ENCODE results near the gene CAPN9.
"Not testable (repeated sequence)": the region's sequence is repeated elsewhere in the genome, so short reads cannot be mapped to it uniquely, and the experiment has no call there.

The CAPN9 gene, protein sequence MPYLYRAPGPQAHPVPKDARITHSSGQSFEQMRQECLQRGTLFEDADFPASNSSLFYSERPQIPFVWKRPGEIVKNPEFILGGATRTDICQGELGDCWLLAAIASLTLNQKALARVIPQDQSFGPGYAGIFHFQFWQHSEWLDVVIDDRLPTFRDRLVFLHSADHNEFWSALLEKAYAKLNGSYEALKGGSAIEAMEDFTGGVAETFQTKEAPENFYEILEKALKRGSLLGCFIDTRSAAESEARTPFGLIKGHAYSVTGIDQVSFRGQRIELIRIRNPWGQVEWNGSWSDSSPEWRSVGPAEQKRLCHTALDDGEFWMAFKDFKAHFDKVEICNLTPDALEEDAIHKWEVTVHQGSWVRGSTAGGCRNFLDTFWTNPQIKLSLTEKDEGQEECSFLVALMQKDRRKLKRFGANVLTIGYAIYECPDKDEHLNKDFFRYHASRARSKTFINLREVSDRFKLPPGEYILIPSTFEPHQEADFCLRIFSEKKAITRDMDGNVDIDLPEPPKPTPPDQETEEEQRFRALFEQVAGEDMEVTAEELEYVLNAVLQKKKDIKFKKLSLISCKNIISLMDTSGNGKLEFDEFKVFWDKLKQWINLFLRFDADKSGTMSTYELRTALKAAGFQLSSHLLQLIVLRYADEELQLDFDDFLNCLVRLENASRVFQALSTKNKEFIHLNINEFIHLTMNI

GRCh38 chr1:230747127-230747730 lies at the start of gene CAPN9:
Gene CAPN9 (plus strand): TSS chr1:230747388. CDS start chr1:230747497, 109 bp downstream.
- no peak for DNase-seq (ENCODE audit: low read depth)

- no peak for DNase-seq (ENCODE audit: low read depth)
Observed at GRCh38 chr1:230698130-230698529, 49.1 kb upstream of the CAPN9 start.

DNA sequence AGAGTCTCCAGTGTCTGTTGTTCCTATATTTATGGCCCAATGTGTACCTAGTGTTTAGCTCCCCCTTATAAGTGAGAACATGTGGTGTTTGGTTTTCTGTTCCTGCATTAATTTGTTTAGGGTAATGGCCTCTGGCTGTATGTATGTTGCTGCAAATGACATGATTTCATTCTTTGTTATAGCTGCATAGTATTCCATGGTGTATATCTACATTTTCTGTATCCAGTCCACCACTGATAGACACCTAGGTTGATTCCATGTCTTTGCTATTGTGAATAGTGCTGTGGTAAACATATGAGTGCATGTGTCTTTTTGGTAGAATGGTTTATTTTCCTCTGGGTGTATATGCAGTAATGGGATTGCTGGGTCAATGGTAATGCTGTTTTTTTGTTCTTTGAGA lies 48.2 kb upstream of the CAPN9 start:
- DNase-seq (ENCODE audit: low read depth) = not testable (repeated sequence)

GRCh38 chr1:230699716-230700115 lies 47.5 kb upstream of the CAPN9 start:
- no peak for DNase-seq (ENCODE audit: low read depth)

DNA sequence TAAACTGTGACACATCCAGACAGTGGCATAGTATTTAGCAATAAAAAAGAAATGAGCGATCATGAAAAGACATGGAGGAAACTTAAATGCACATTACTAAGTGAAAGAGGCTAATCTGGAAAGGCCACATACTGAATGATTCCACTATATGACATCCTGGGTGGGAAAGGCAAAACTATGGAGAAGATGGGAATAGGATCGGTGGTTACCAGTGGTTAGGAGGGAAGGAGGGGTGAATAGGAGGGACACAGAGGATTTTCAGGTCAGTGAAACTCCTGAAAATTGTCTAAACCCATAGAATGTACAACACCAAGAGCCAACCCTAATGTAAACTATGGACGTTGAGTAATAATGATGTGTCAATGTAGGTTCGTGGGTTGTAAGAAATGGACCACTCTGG lies 47.1 kb upstream of the CAPN9 start:
- DNase-seq (ENCODE audit: low read depth) = no peak

DNA sequence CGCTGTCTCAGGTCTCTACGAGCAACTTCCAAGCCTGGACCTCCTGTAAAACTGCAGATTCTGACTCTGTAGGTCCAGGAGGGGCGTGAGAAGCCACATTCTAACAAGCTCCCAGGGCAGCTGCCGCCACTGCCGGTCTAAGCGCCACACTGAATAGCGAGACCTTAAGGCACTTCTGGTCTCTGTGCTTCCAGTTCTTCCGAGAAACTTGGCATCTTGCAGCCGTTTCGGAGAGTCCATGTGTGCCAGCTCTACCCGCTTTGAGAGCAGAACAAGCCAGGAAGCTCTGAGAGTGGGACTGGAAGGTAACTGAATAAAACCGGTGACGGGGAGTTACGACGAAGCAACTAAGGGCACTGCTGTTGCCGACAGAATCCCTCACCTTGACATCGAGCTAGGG lies 45.8 kb upstream of the CAPN9 start:
- no peak for DNase-seq (ENCODE audit: low read depth)

DNA sequence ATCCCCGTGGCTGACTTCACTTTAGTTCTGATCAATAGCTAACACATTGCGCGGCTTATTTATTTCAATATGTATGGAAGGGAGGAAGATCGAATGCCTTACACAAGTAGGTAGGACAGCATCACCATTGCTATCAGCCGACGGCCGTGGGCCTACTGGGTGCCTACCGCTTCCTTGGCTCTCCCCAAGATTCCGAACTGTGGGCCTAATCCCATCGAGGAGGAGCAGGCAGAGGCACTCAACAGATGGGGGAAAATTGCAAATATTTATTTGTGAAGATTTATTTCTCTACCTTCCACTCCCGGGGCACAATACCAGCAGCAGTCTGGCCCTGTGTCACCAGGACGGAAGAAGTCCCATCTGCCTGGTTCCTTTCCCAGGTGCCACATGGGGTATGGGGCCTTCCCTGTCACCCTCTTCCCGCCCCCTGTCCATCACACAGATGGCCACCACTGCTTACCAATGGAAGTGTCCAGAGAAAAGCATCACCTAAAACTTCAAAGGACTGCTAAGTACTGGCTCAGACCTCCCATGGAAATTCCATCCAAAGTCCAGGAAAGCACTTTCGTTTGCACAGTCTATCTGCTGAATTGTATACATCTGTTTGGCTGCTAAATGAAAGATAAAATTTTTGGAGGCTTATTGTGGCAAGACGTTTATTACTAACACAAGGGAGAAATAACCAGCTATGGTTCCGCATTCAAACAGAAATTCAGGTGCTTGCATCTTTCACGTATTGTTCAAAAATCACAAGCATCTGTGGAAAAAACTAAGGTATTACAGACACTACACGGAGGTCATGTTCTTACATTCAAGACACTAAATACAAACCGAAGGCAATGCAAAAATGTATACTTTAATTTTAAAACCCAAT lies 45.1 kb upstream of the CAPN9 start:
- DNase-seq (ENCODE audit: low read depth) = no peak

- no peak for DNase-seq (ENCODE audit: low read depth)
Observed at GRCh38 chr1:230702934-230703678, 44.1 kb upstream of the CAPN9 start.

GRCh38 chr1:230703679-230704385 lies 43.4 kb upstream of the CAPN9 start:
- no peak for DNase-seq (ENCODE audit: low read depth)

DNA sequence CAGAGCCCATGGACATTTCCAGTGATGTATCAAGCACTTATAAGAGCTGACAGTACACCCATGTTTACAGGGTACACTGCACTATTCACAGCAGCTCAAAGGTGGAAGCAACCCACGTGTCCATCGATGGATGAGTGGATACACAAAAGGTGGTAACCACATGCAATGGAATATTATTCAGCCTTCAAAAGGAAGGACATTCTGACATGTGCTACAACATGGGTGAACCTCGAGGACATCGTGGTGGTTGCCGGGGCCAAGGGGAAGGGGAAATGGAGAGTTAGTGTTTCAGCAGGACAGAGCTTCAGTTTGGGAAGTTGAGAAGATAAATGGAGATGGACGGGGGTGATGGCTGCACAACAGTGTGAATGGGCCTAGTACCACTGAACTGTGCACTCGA lies 42.4 kb upstream of the CAPN9 start:
- DNase-seq (ENCODE audit: low read depth) = no peak

DNA sequence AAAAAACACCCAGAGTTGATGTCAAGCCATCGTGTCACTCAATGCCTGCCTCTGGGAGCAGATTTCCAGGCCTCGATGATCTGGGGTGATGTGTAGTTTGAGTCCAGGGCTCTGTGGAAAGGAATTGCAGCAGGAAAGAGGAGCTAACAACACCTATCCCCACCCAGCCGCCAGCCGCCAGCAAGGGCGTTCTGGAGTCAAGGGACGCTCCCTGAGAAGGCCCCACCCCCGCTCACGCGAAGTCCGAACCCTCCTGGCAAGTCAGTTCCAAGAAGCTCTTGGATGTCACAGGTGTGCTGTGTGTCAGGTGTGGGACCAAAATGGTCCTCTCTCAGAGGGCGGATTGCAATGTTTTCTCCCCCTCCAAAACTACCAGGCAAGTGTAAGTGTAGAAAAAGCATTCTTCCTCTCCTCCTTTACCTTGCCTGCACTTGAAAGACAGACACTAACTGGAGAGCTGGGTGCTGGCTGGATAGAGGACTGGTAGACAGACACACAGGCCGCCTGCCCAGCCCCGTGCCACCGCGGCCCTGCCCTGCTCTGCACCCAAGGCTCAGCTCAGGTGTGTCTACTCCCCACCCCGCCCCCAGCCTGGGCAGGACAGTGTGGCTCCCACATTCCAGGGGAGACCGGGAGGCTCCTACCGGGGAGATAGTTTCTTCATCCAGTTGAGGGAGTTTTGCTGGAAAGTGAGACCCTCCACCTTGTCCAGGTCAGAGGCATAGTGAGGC lies 41.7 kb upstream of the CAPN9 start:
- DNase-seq (ENCODE audit: low read depth) = no peak

GRCh38 chr1:230706020-230706699 lies 41.0 kb upstream of the CAPN9 start:
- DNase-seq (ENCODE audit: low read depth) = no peak

GRCh38 chr1:230706887-230707731 lies 40.1 kb upstream of the CAPN9 start:
- no peak for DNase-seq (ENCODE audit: low read depth)

- DNase-seq (ENCODE audit: low read depth) = no peak
Observed at GRCh38 chr1:230707732-230708630, 39.2 kb upstream of the CAPN9 start.

- no peak for DNase-seq (ENCODE audit: low read depth)
Observed at GRCh38 chr1:230708631-230709580, 38.3 kb upstream of the CAPN9 start.

Data from ELR (cell line).